ENCODE results near the gene RAB3IP.

DNA sequence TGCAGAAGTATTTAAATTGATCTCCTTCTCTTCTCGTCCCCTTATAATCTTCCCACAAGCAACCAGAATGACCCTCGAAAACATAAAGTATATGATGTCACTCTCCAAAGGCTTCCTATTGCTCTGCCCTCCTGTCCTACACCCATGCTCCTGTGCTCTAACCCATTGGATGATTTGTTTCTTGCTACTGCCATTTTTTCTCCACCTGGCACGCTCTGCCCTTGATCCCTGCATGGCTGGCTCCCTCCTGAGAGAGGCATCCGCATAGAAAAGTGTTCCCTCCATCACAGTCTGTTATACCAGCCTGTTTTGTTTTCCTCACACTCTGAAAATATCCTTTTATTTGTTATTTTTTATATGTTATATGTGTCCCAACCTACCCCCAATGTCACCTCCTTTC, 106.2 kb downstream of the RAB3IP start:
- TF ChIP-seq, protein P1, sequence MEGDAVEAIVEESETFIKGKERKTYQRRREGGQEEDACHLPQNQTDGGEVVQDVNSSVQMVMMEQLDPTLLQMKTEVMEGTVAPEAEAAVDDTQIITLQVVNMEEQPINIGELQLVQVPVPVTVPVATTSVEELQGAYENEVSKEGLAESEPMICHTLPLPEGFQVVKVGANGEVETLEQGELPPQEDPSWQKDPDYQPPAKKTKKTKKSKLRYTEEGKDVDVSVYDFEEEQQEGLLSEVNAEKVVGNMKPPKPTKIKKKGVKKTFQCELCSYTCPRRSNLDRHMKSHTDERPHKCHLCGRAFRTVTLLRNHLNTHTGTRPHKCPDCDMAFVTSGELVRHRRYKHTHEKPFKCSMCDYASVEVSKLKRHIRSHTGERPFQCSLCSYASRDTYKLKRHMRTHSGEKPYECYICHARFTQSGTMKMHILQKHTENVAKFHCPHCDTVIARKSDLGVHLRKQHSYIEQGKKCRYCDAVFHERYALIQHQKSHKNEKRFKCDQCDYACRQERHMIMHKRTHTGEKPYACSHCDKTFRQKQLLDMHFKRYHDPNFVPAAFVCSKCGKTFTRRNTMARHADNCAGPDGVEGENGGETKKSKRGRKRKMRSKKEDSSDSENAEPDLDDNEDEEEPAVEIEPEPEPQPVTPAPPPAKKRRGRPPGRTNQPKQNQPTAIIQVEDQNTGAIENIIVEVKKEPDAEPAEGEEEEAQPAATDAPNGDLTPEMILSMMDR (IDR thresholded peaks at IDR 0.05; ENCODE audit: borderline replicate concordance, extremely low read depth, low read length, poor library complexity, severe bottlenecking) = no peak
- no peak for TF ChIP-seq EZH2 (IDR thresholded peaks at IDR 0.05; ENCODE audit: borderline replicate concordance, low read depth, low read length, severe bottlenecking)
